ENCODE data around the gene HEATR5A. TPM values are rescaled to one million over a fixed set of nuclear protein-coding genes. Genes with fewer than 3 reads are reported as not detected.

HEATR5A gene
- total and polyA plus RNA-seq, 2 of the 13 experiments (the other 11 are each of a cell fraction or from before 2014, with no cell fraction given): 36.4 to 105 TPM

DNA sequence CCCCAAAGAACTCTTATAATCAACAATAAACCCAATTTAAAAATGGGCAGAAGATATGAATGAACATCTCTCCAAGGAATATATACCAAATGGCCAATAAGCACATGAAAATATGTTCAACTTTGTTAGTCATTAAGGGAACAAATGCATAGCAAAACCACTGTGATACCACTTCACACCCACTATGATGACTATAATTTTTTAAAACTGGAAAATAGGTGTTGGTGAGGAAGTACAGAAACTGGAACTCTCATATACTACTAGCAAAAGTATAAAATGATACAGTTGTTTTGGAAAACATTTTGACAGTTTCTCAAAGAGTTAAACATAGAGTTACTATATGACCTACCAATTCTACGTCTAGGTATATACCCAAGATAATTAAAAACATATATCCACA, 9.4 kb upstream of the HEATR5A start:
- 96% methylated on average over 1 of the region's 1 CpG for WGBS (ENCODE audit: low lambda C conversion rate)
- CTCF ChIA-PET (ENCODE audit: low intra/inter-chr PET ratio, low total read pairs): no interaction called here
- no TSS peak for BruUV-seq (replicated peaks)
- Histone ChIP-seq H2AFZ (ENCODE audit: low read length) (no peak overlapping the region), H3K27me3 (ENCODE audit: control insufficient read depth in 1 of 2, insufficient read depth in 2 of 2, low read length in 2 of 2) (no peaks in the 10 kb centered on the region), H3K27ac (ENCODE audit: extremely low read length, insufficient read depth, low read length) (no peak overlapping the region), H3K9ac (ENCODE audit: insufficient read depth, low read depth, low read length) (no peak overlapping the region), H3K4me2 (ENCODE audit: low read depth, low read length) (no peak overlapping the region), H3K9me3 (ENCODE audit: low read length) (no peaks in the 10 kb centered on the region), H3K4me1 (ENCODE audit: insufficient read depth, low read length) (peaks cover 8% of the 10 kb centered on the region; the same call in 1 of the 2 replicates), H3K4me3 (replicated peaks in 1 of 3; ENCODE audit: insufficient read depth in 1 of 3, low read depth in 2 of 3, low read length in 3 of 3) (no peak overlapping the region), H4K20me1 (ENCODE audit: insufficient read depth, low read length) (no peaks in the 10 kb centered on the region), H3K79me2 (ENCODE audit: insufficient read depth, low read length) (no peaks in the 10 kb centered on the region), H3K36me3 (replicated peaks in 1 of 2; ENCODE audit: control insufficient read depth in 1 of 2, insufficient read depth in 2 of 2, low read length in 2 of 2) (no peaks in the 10 kb centered on the region)
- DNase-seq (ENCODE audit: low spot score) (no peak), ATAC-seq (no peak), FAIRE-seq (no peak)
- no peak for TF ChIP-seq ZFP62 (CRISPR knock-in tag; IDR thresholded peaks at IDR 0.05)
- TF ChIP-seq ZNF367 (CRISPR knock-in tag; IDR thresholded peaks at IDR 0.05; ENCODE audit: borderline replicate concordance): no peak
- TF ChIP-seq RXRA (CRISPR knock-in tag; IDR thresholded peaks at IDR 0.05): no peak
- no peak for TF ChIP-seq ZNF124 (CRISPR knock-in tag; IDR thresholded peaks at IDR 0.05)
- intact Hi-C loops (cut with micrococcal nuclease; ENCODE audit: unreplicated experiment) (no loop called here), in situ Hi-C loops (cut with HindIII; ENCODE audit: extremely low pct_ligation_motif_present, low pct_unique_long_range_greater_than_20kb) (no loop called here)
- POLR2A ChIA-PET: interaction anchor here (1.8 kb wide), 1 partner anchor 9 kb away, joined by 16 read pairs; the partner anchor contains the start of gene HEATR5A

DNA sequence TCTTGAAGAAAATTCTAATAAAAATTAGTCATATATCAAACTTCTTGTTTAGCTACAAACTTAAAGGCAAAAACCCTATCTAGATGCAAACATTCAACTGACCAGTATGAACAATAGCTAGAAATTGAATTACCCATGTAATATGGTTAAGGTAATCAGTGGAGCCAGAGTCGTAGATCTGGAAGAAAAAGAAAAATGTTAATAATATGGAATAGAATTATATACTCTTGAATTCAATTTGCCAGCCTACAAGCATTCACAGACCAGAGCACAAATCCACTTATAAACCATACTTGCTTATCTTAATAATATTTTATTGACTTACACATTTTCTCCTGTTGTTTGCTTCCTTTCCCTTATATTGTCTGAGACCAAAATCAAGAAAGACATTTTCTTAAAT, 7.7 kb upstream of the HEATR5A start:
- no peaks in the 10 kb centered on the region for H3K36me3 ChIP-seq (replicated peaks in 1 of 2; ENCODE audit: control insufficient read depth in 1 of 2, insufficient read depth in 2 of 2, low read length in 2 of 2)
- ChIA-PET POLR2A (interaction anchor here (1.8 to 3.2 kb wide), 2 partner anchors 8 to 29 kb away, joined by 16 to 17 read pairs; partner anchors contain the start of genes DTD2 and HEATR5A), CTCF (ENCODE audit: low intra/inter-chr PET ratio, low total read pairs) (no interaction called here)
- peaks cover under 1% of the 10 kb centered on the region; the same call in 1 of the 2 replicates for H3K4me1 ChIP-seq (ENCODE audit: insufficient read depth, low read length)
- no peak overlapping the region for H3K4me2 ChIP-seq (ENCODE audit: low read depth, low read length)
- intact Hi-C loops (cut with micrococcal nuclease; ENCODE audit: unreplicated experiment) (no loop called here), in situ Hi-C loops (cut with HindIII; ENCODE audit: extremely low pct_ligation_motif_present, low pct_unique_long_range_greater_than_20kb) (no loop called here)
- H3K27me3 ChIP-seq (ENCODE audit: control insufficient read depth in 1 of 2, insufficient read depth in 2 of 2, low read length in 2 of 2): no peaks in the 10 kb centered on the region
- no peaks in the 10 kb centered on the region for H3K79me2 ChIP-seq (ENCODE audit: insufficient read depth, low read length)
- DNase-seq (ENCODE audit: low spot score) (no peak), ATAC-seq (no peak), FAIRE-seq (no peak)
- no peak overlapping the region for H3K9ac ChIP-seq (ENCODE audit: insufficient read depth, low read depth, low read length)
- H3K9me3 ChIP-seq (ENCODE audit: low read length): no peaks in the 10 kb centered on the region
- no TSS peak for BruUV-seq (replicated peaks)
- H3K27ac ChIP-seq (ENCODE audit: extremely low read length, insufficient read depth, low read length): no peak overlapping the region
- H2AFZ ChIP-seq (ENCODE audit: low read length): no peak overlapping the region
- no peak overlapping the region for H3K4me3 ChIP-seq (replicated peaks in 1 of 3; ENCODE audit: insufficient read depth in 1 of 3, low read depth in 2 of 3, low read length in 3 of 3)
- no peaks in the 10 kb centered on the region for H4K20me1 ChIP-seq (ENCODE audit: insufficient read depth, low read length)
- WGBS (ENCODE audit: low lambda C conversion rate): 96% methylated on average over 1 of the region's 1 CpG
- no peak for TF ChIP-seq DR1 (CRISPR knock-in tag; IDR thresholded peaks at IDR 0.05)
- TF ChIP-seq, protein P1, sequence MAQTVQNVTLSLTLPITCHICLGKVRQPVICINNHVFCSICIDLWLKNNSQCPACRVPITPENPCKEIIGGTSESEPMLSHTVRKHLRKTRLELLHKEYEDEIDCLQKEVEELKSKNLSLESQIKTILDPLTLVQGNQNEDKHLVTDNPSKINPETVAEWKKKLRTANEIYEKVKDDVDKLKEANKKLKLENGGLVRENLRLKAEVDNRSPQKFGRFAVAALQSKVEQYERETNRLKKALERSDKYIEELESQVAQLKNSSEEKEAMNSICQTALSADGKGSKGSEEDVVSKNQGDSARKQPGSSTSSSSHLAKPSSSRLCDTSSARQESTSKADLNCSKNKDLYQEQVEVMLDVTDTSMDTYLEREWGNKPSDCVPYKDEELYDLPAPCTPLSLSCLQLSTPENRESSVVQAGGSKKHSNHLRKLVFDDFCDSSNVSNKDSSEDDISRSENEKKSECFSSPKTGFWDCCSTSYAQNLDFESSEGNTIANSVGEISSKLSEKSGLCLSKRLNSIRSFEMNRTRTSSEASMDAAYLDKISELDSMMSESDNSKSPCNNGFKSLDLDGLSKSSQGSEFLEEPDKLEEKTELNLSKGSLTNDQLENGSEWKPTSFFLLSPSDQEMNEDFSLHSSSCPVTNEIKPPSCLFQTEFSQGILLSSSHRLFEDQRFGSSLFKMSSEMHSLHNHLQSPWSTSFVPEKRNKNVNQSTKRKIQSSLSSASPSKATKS (CRISPR knock-in tag; IDR thresholded peaks at IDR 0.05): 0 out of 2 replicates have a peak, but pooled peaks have one; percentile 31
